GM21786 (cell line): ENCODE results near the gene MARS1.

ENCODE experiments used
- ATAC-seq: cut with Tn5 transposase; IDR thresholded peaks from one replicate; pipeline ENCODE4 v1.9.1; 2021; ENCODE audit not compliant: unreplicated experiment

The MARS1 gene

DNA sequence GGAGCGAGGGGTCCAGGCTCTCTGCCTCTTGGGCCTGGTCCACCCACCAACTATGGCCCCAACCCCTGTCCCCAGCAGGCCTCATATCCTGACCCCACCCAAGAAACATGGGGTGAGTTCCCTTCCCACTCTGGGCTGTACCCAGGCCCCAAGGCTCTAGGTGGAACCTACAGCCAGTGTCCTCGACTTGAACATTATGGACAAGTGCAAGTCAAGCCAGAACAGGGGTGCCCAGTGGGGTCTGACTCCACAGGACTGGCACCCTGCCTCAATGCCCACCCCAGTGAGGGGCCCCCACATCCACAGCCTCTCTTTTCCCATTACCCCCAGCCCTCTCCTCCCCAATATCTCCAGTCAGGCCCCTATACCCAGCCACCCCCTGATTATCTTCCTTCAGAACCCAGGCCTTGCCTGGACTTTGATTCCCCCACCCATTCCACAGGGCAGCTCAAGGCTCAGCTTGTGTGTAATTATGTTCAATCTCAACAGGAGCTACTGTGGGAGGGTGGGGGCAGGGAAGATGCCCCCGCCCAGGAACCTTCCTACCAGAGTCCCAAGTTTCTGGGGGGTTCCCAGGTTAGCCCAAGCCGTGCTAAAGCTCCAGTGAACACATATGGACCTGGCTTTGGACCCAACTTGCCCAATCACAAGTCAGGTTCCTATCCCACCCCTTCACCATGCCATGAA is 16.8 kb upstream of the MARS1 start:
- no peak for ATAC-seq

DNA sequence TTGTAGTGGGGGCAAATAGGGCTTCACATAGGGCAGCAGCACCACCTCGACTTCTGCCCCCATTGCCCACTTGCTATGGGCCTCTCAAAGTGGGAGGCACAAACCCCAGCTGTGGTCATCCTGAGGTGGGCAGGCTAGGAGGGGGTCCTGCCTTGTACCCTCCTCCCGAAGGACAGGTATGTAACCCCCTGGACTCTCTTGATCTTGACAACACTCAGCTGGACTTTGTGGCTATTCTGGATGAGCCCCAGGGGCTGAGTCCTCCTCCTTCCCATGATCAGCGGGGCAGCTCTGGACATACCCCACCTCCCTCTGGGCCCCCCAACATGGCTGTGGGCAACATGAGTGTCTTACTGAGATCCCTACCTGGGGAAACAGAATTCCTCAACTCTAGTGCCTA is 16.2 kb upstream of the MARS1 start:
- no peak for ATAC-seq

DNA sequence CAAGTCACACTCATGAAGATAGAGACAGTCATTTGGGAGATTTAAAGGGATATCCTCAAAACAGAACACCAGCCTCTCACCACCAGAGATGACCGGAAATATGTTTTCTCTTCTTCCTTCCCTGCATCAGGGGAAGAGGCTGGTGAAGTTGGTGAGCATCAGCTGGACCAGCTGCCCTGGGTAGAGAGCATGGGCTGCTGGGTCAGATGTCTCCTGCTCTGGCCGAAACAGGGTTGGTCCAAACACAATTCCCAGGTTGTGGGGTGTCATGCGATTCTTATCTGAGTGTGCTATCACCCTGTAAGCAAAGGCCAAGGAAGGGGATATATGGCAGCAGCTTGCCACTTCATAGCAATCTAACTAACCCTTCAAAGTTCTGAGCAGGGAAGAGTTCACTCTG is 15.5 kb upstream of the MARS1 start:
- no peak for ATAC-seq

DNA sequence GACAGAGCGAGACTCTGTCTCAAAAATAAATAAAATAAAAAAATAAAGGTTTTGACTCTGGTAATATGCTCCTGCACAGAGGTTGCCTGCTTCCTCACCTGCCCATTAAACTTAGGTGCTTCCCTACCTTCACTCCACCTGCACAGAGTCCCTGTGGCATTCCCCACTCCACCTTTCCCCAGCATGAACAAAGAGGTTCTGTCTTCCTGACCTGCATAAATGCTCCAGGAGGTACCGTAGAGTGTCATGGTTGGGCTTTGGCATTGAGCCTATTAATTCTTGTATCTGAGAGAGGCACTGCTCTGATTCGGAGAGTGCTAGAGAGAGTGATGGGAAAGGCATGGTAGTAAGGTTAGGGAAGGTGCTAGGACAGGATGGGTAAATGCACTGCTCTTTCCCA is 14.5 kb upstream of the MARS1 start:
- ATAC-seq = no peak

DNA sequence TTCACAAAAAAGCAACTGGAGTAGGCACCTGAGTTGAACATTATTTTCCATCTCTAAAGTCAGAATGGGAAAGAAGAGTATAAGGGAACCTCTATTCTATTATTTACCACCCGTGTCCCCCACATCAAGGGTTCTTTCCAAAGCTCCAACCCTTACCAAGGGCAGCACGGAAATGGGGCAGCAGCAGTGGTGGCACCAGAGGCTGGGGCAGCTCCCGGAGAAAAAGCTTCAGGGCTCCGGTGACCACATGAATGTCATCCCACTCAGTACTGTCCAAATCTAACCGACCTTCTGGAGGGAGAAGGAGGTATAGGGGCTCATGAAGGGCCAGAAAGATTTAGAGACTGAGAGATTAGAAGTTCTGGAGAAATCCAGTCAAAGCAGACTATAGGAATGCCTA is 14.0 kb upstream of the MARS1 start:
- no peak for ATAC-seq

DNA sequence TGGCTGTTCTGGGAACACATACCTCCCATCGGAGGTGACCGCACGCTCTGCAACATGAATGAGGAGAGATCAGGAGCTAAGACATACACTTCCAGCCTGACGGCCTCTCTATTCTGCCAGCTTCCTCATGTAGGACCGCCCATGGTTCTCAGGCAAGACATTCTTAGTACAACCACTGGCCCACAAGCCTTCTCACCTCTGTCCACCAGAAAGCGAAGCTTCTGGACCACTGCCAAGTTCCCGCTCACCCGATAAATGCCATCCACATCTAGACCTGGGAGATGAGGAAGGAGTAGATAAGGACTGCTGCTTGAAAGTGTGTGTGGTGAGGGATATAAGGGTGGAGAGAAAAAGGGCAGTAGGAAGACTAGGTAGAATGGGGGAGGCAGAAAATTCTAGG is 13.4 kb upstream of the MARS1 start:
- ATAC-seq = no peak

DNA sequence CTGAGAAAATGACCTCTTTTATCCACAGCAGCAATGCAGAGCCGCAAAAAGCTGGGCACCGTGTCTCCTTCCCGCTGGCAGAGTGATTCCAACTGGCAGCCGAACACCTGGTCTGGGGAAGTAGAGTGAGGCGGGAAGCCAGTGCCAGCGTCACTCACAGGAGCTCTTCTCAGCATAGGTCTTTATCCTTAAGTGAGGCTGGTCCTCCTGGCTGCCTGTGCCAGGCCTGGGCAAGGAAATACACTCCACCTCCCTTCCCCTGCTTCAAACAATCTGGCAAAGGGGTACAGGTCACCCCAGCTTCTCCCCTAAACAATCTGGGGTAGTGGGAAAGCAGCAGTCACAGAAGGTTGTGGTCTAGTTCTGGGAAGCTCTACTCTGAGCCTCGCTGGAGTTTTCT is 13.0 kb upstream of the MARS1 start:
- ATAC-seq = no peak

DNA sequence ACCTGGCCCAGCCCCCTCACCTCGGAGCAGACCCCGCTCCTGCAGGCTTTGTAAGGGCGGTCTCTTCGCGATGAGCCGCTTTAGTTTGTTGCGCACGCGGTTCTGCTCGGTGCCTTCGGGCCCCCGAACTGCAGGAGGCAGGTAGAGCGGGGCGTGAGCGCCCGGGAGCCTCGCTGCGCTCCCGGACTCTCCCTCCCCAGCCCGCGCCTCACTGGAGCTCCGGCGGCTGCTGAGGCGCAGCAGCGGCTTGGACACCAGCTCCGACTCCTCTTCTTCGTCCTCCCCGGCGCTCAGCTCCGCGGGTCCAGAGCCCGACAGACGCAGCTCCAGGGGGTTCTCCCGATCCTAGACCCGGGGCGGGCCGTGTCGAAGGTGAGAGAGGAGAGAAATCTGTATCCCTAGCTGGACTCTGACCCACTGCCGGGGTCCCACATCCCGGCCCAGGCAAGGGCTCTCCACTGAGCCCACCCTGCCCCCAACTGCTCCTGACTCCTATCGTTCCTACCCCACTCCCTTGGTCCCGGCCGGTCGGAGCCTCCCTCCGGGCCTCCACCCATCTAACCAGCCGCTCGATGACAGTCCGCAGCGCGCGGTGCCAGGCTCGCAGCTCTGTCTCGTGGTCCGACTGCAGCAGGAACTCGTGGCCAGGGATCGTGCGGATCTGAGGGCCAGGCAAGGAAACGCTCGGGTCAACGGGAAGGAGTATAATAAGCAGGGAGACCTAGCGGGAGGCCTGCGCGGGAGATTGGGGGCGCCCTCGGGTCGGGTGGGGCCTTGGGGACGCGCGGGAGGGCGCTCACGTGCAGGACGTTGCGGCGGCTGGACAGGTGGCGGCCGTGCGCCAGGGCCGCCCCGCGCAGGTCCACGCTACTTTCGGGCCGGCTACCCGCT is 12.4 kb upstream of the MARS1 start:
- peak; percentile 3 for ATAC-seq

DNA sequence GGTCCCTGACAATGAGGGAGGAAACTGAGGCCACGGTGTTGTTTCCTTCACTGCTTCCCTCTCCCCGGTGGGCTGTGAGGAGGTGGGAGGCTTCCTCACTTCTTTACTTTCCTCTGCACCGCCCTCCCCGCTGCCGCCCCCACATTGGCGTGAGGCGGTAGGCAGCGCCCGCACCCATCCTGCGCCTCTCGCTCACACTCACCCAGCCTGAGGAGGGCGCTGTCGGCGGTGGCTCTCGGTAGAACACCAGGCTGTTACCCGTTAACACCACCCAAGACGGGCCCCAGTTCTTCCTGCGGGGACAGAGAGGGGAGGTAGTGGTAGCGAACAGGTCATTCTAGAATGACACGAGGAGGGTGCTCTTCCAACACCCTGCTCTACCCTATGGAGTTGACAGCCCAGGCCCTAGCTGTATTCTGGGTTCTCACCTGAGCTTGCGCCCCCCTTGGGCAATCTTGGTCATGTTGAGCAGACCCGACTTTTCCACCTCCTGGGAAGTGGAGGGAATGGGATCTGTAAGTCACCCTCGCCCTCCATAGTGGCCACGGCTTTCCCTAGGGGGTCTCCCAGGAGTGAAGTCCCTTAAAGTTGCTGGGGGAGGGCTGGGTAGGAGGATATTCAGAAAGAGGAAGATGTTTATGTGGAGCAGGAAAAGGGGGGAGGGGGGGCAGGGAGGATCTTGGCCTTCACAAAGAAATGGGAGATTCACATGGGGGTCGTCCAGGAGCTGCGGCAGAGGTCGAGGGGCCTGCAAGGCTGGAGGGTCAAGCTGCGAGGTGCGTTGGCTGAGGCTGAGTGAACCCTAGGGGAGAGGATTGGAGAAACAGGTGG is 11.5 kb upstream of the MARS1 start:
- peak; percentile 54 for ATAC-seq

DNA sequence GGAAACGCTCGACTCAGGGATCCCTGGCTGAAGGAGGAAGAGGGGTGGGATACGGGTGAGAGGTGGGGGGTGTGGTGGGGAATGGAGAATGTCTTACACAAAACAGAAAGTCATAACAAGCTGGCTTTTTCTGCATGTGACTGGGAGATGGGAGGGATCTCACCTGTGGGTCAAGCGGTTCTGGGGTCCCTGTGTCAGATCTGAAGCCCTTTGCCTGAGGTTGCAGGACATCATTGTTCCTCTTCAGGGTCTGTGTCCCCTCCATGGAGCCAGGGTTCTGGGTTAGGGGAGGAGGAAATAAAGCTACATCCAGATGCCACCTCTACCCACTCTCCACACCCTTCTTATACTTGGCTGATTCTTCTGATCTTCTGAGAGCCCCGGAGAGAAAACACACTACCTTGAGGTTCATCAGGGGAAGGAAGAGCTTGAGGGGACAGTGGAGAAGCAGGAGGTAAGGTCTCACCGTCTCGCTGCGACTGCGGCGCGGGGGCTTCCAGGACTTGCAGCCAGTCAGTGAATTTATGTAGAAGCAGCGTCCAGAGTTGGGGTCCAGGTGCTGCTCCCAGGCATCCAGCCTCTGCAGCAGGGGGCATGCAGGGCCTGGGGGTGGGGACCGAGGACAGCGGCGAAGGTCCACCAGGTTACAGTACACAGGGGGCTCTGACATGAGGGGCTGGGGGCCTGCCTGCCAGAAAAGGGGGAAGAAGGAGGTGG is 10.7 kb upstream of the MARS1 start:
- ATAC-seq = no peak

DNA sequence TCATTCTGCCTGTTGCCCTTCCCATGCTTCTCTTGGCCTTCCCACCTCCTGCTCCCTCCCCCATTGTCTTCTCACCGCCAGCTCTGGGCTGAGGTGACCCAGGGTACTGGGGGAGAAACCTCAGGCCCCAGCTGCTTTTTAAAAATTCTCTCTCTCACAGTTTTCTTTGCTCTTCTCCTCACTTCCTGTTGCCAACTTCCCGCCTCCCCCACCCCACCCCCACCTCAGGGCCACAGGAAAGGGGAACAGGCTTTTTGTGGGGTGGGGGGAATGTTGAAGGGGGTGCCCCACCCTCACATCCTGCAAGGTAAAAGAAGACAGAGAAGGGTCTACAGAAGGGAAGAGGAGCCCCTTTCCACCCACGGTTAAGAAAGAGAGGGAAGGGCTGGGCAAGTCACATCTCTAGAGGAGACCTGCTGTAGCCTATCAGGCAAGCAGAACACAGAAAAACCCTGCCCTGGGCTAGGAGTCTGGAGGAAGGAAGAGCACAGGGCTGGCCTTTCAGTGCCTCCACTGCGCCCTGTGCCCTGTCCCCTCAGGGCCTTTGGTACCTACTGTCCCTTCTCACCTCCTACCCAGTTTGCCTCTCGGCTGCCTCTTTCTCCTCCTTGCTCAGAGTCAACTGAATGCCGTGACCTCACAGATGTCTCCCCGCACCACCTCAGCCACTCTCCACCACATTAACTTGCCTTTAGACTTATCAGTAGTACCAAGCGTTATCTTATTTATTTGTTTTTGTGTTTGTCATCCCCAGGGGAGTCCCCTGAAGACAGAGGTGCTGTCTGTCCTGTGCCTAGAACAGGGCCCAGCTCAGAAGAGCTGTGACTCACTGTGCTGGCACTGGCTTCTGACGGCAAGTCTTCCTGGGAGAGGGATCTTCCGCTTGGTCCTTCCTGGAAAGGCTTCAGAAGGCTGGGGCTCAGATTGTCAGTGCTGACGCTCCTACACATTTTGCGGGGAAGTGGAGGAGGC is 9.9 kb upstream of the MARS1 start:
- peak; percentile 41 for ATAC-seq

DNA sequence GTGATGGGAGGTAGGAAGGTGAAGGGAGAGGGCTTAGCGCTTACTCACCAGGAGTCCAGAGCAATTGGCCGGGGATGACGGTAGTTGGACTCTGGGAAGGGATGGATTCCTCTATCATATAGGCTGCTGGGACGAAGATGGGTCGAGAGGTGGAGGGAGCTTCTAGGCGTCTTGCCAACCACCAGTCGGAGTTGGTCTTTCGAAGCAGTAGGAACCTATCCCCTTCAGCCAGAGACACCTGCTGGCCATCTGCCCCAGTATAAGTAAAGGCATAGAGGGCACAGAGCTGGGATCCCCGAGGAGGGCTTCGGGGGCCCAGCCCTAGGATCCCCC is 8.9 kb upstream of the MARS1 start:
- no peak for ATAC-seq

DNA sequence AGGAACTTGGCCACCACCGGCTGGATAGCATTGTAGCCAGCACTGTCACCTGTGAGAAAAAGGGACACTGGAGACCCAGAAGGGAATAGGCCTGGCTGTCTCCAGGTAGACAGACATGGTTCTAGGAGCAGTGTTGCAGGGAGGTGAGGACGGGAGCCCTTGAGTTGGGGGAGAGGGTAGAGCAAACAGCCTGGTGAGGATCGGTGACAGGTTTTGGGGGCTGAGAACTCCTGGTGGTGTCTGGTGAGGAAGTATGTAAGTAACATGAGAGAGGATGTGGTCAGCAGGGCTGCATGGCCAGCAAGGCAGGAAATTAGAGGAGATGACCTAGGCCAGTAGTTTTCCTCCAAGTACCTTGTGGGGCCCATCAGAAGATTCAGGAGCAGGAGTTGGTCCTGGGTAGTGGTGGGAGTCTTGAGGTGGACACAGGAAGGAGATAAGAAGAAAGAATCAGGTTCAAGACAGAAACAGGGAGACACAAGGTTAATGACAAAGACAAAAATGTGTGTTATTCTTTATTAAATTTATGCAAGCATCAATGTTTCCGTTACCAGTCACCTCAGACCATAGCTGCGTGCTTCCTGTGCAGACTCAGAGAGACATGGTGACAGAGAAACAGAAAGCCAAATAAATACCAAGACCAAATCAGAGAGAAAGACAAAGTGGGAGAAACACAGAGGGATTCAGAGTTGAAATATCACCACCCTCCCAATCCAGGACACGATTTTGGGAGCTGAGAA is 8.3 kb upstream of the MARS1 start, which contains the start of gene ARHGAP9:
Gene ARHGAP9, minus strand, starts transcription at position 491 of the 740 bp plus-strand sequence. Its CDS starts 460 bp downstream, at position 31.
- no peak for ATAC-seq

DNA sequence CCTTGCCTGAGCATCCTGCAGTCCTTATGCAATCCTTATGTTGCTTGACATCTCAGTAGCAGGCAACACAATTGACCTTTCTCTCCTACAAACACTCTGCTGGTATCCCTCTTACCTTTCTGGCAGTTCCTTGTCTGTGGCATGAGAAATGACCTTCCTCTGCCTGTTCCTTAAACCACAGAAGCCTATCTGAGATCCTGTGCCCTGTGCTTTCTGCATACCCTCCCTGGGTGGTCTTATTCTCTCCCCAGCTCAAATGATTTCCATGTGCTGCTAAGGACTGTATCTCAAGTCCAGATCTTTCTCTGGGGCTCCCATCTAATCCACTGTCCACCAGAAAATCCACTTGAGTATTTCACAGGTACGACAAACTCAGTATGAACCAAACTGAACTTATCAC is 6.2 kb upstream of the MARS1 start:
- ATAC-seq = no peak

DNA sequence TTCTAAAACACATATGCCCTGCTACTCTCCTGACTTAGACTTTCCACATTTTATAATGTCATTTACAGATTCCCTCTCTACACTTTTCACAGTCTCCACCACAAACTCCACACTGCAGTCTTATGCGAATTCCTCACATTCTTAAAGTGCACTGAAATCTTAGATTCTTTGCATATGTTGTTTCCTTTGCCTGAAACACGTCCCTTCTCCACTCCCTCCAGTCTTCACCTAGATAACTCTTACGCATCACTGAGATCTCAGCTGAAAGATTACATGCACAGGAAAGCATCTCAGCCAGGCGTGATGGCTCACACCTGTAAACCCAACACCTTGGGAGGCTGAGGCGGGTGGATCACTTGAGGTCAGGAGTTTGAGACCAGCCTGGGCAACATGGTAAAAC is 4.4 kb upstream of the MARS1 start:
- no peak for ATAC-seq

DNA sequence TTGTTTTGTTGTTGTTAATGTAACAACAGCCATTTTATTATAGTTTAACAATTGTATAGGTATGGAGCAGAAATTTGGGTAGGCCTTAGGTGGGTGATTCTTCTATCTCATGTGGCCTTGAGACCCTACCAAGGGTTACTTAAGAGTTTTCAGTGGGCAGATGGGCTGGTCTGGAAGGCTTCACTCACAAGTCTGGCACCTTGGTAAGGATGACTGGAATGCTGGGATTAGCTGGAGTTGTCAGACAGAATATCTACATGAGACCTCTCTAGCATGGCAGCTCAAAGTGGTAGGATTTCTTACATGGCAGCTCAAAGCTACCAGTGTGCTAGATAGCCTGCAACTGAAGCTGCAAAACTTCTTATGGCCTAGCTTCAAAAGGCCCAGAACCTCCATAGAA is 2.2 kb upstream of the MARS1 start:
- ATAC-seq = no peak

DNA sequence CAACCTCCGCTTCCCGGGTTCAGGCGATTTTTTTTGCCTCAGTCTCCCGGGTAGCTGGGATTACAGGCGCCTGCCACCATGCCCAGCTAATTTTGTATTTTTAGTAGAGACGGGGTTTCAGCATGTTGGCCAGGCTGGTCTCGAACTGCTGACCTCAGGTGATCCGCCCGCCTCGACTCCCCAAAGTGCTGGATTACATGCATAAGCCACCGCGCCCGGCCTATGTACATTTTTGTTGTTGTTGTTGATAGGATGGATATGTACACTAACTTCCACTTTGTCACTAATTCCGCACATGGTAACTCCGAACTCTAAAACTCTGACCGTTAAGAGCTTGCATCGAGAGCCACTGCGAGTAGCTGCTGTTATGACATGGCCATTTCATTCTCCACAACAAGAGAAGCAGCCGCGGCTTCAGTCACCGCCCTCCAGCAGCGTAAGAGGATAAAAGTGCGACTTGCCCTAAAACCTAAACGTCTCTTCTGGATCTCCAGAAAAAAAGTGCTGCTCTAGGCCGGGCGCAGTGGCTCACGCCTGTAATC is 742 bp upstream of the MARS1 start:
- ATAC-seq = no peak

DNA sequence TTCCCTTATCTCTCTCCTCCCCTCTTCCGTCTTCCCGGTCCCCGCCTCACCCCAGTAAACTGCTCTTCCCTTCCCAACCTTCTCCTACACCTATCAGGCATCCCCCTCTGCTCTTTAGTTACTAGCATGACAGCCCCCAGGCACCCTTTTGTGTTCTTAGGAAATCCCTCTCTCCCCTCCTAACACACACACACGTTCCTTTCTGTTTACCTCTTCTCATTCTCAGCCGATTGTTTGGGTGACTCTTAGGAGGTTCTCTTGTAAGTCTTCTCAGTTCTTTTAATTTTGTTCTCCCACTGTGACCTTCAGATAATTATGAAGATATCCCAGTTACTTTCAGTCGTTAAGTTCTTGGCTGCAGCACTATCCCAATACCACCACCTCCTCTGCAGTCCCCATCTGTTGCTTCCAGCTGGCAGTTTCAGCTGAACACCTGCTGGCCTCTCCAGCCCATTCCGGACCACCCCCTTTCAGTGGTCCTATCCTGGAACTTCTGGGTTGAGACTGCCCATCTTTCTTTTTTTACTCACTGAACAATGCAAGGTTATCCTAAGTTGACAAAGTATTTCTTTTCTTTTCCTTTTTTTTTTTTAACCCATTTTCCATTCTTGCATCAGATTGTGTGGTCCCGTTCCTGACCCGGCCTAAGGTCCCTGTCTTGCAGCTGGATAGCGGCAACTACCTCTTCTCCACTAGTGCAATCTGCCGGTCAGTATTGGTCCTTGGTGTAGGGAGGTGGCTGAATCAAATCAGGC is 711 bp downstream of the MARS1 start:
- ATAC-seq = no peak
